HG02852 (cell line): Measurements from ENCODE around the gene TTYH2.

ENCODE experiments used
- ATAC-seq: cut with Tn5 transposase; IDR thresholded peaks from one replicate; pipeline ENCODE4 v1.9.1; 2021; ENCODE audit warnings: mild to moderate bottlenecking, moderate library complexity; ENCODE audit not compliant: unreplicated experiment

The TTYH2 gene

GRCh38 chr17:74233937-74234336 lies 20.6 kb downstream of the TTYH2 start:
- no peak for ATAC-seq

GRCh38 chr17:74234486-74234885 lies 21.1 kb downstream of the TTYH2 start:
- ATAC-seq = no peak

GRCh38 chr17:74235040-74235581 lies 21.7 kb downstream of the TTYH2 start:
- no peak for ATAC-seq

- no peak for ATAC-seq
These were observed 22.6 kb downstream of the TTYH2 start for GRCh38 chr17:74235911-74236371.

- ATAC-seq = no peak
These were observed 23.9 kb downstream of the TTYH2 start for GRCh38 chr17:74237321-74237720.

- no peak for ATAC-seq
These were observed 25.8 kb downstream of the TTYH2 start for GRCh38 chr17:74239172-74239571.

- no peak for ATAC-seq
These were observed 27.3 kb downstream of the TTYH2 start for GRCh38 chr17:74240618-74241205.

- ATAC-seq = no peak
These were observed 28.1 kb downstream of the TTYH2 start for GRCh38 chr17:74241431-74241830.

- no peak for ATAC-seq
These were observed 28.5 kb downstream of the TTYH2 start for GRCh38 chr17:74241847-74242246.

- ATAC-seq = no peak
These were observed 29.8 kb downstream of the TTYH2 start for GRCh38 chr17:74243013-74243755.

GRCh38 chr17:74244128-74244527 lies 30.8 kb downstream of the TTYH2 start:
- ATAC-seq = no peak

- ATAC-seq = no peak
These were observed 31.2 kb downstream of the TTYH2 start for GRCh38 chr17:74244548-74244947.

GRCh38 chr17:74245145-74245831 lies 31.9 kb downstream of the TTYH2 start:
- no peak for ATAC-seq

- ATAC-seq = no peak
These were observed 32.5 kb downstream of the TTYH2 start for GRCh38 chr17:74245871-74246270.

- ATAC-seq = no peak
These were observed 36.4 kb downstream of the TTYH2 start for GRCh38 chr17:74249590-74250270.

GRCh38 chr17:74250324-74250995 lies 37.1 kb downstream of the TTYH2 start:
- ATAC-seq = no peak

- no peak for ATAC-seq
These were observed 37.7 kb downstream of the TTYH2 start for GRCh38 chr17:74251051-74251450.

- no peak for ATAC-seq
These were observed 38.2 kb downstream of the TTYH2 start for GRCh38 chr17:74251569-74251968.

- no peak for ATAC-seq
These were observed 38.8 kb downstream of the TTYH2 start for GRCh38 chr17:74252211-74252610.

GRCh38 chr17:74253036-74253435 lies 39.7 kb downstream of the TTYH2 start:
- no peak for ATAC-seq

- no peak for ATAC-seq
These were observed 43.9 kb downstream of the TTYH2 start for GRCh38 chr17:74257311-74257710.
